ENCODE measurements around the gene XPO4.
A peak's percentile ranks its signal among the peaks of the same experiment; 100 is the strongest.
"Not testable (repeated sequence)": the region's sequence is repeated elsewhere in the genome, so short reads cannot be mapped to it uniquely, and the experiment has no call there.

The XPO4 gene

GRCh38 chr13:20902438-20903163, at the start of gene XPO4:
Gene XPO4, minus strand, starts transcription at chr13:20902746. Its CDS starts 8 bp downstream, at chr13:20902738.
- DNase-seq: peak; percentile 87

DNA sequence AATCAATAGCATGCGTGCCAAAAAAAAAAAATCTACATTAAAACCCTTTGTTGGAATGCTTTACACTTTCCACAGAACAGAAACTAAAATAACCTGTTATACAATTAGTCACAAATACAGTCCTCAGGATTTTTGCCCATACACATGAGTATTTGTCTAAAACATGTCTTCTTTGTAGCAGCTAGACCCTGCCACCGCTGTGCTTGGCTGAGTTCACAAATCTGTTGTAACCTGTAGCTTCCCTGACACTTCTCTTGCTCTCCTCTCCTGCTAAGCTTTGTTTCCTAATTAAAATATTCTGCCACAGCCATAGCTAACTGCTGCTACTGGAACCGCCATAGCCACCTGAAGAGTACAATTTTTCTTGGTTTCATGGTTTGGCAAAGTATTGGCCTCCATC, 45.5 kb upstream of the XPO4 start:
- DNase-seq: not testable (repeated sequence)

- DNase-seq: peak; percentile 4
These were observed 43.4 kb upstream of the XPO4 start for GRCh38 chr13:20945952-20946383.

DNA sequence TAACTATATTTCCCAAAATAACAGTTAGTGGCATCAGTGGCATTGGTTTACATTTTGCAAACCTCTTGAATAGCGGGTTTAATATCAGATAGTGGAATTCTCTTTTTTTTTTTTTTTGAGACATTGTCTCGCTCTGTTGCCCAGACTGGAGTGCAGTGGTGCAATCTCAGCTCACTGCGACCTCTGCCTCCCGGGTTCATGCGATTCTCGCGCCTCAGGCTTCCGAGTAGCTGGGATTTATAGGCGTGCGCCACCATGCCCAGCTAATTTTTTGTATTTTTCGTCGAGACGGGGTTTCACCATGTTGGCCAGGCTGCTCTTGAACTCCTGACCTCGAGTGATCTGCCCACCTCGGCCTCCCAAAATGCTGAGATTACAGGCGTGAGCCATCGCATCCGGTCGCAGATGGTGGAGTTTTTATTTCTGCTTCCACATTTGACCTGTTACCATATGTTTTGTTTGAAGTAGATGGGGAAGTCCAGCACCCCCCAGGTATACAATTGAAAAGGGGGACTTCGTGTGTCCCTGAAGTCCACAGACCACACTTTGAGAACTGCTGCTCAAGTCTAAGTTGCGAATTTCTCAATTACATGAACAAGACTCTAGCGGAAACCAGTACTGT, 40.5 kb upstream of the XPO4 start:
- no peak for DNase-seq

DNA sequence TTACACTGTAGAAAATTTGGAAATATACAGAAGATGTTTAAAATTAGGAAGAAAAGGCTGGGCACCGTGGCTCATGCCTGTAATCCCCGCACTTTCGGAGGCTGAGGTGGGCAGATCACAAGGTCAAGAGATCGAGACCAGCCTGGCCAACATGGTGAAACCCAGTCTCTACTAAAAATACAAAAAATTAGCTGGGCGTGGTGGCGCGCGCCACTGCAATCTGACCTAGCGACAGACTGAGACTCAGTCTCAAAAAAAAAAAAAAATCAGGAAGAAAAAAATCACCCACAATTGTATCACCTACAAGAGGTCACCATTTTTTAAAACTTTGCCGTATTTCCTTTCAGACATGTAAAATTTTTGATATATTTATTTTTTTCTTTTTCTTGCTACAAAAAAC, 38.0 kb upstream of the XPO4 start:
- DNase-seq: not testable (repeated sequence)

DNA sequence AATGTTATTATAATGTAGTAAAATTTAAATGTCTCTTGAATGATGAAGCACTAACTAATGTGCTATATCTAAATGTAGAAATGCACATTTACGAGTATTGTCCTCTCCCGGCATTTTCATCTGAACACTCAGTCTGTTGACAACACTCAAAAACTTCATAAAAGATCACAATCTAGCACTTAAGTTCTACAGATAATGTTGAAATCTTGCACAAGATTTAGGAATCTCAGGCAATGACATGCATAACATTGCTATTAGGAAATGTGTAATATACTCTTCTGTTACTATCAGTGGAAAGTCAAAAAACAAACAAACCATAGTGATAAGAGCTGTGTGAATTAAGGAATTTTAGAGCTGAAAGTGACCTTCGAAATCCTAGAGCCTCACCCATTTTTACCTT, 37.5 kb upstream of the XPO4 start:
- DNase-seq: no peak

GRCh38 chr13:20939662-20940061, 37.1 kb upstream of the XPO4 start:
- no peak for DNase-seq

GRCh38 chr13:20938302-20938701, 35.8 kb upstream of the XPO4 start:
- DNase-seq: no peak

DNA sequence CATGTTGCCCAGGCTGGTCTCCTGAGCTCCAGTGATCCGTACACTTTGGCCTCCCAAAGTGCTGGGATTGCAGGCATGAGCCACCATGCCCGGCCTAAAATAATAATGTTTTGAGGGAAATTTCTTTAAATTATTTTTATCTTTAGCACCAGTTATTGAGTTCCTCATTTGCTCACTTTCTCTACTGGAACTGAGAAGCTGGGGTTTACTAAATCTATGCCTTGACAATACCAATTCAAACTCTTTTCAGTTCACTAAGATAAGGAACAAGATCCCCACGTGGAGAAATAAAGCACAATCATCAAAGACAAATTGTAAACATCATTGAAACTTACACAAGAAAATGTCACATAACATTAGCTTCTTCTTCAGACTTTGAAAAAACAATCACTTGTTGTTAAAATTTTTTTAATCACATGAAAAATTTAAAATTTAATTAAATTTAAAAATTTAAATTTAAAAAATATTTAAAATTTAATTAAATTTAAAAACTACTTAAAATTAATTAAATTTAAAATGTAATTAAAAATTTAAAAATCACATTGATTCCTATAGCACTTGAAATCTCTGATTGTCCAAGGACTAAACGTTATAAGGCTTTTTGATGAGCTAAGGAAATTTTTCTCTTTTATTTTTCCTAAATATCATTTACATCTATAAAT, 25.2 kb upstream of the XPO4 start:
- no peak for DNase-seq

DNA sequence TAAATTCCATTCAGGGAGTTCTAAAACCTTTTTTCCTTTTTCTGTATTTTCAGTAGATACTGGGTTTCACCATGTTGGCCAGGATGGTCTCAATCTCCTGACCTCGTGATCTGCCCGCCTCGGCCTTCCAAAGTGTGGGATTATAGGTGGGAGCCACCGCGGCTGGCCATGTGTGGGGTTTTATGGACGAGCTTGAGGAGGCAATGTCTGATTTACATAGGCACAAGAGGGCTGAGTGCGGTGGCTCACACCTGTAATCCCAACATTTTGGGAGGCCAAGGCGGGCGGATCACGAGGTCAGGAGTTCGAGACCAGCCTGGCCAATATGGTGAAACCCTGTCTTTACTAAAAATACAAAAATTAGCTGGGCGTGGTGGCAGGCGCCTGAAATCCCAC, 22.8 kb upstream of the XPO4 start:
- DNase-seq: not testable (repeated sequence)

DNA sequence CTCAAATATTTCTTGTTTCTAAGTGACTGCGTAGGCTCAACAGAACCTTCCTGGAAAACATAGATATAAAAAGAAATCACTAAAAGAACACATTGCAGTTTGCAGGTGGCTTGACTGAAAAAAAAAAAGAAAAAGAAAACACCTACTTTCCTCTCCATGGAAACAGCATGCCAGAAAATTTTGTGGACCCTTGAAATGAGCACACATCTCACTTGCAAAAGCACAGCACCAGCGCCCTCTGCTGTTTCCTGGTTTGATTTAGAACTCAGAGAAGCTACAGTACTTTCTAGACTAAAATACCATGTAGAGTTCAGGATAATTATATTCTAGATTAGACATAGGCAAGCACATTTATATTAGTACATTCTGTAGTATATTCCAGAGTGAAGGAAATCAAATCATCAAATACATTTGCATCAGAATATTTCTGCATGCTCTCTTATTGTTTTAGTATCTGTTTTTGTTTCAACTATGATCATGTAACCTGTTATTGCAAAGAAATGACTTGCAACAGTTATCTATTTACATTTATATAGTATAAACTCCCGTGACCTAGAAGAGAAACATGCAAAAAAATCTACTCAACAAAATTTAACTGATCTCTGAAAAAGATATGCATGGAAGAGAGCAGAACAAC, 22.3 kb upstream of the XPO4 start:
- DNase-seq: peak; percentile 84

- no peak for DNase-seq
These were observed 20.7 kb upstream of the XPO4 start for GRCh38 chr13:20923272-20923671.

DNA sequence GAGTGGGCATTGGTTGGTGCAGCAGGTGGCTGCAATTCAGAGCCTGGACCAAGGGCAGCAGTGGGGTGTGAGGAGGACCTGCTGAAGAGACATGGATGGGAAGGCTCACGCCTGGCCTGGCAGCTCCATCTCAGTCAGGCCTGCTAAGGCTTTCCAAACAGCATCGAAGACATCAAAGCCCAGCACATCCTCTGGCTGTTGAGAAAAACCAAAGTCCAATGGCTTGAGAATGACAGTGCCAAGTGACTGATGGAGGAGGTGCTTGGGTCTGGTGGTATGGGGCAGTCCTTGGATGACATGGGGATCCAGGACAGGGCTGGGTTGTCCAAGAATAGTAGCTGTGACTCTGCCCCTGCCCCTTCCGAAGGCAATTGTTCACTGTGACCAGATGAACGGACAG, 19.0 kb upstream of the XPO4 start:
- no peak for DNase-seq

- not testable (repeated sequence) for DNase-seq
These were observed 13.1 kb upstream of the XPO4 start for GRCh38 chr13:20915676-20916075.

- DNase-seq: no peak
These were observed 8.5 kb upstream of the XPO4 start for GRCh38 chr13:20911037-20911436.

- DNase-seq: no peak
These were observed 6.4 kb upstream of the XPO4 start for GRCh38 chr13:20908714-20909497.

DNA sequence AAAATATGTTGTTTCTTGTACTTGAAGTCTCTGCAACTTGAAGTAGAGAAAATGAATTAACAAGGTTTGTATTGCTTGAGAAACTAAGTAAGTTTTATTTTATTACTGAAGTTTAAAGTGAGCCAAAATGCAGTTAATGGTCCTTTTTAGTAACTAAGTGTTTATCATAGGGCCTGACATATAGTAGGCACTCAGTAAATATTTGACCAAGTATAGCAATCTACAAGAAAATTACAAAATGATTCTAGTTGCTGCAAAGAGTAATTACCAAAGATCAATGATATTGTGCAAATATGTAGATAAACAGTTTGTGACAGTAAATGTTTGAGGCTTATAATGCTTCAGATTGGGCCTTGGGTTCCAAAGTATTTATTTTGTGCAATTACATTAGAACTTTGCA, 2.4 kb upstream of the XPO4 start:
- DNase-seq: no peak

- no peak for DNase-seq
These were observed 574 bp upstream of the XPO4 start for GRCh38 chr13:20903164-20903475.

GRCh38 chr13:20901668-20902437, 693 bp downstream of the XPO4 start:
- DNase-seq: peak; percentile 60

GRCh38 chr13:20894245-20894644, 8.3 kb downstream of the XPO4 start:
- DNase-seq: no peak

DNA sequence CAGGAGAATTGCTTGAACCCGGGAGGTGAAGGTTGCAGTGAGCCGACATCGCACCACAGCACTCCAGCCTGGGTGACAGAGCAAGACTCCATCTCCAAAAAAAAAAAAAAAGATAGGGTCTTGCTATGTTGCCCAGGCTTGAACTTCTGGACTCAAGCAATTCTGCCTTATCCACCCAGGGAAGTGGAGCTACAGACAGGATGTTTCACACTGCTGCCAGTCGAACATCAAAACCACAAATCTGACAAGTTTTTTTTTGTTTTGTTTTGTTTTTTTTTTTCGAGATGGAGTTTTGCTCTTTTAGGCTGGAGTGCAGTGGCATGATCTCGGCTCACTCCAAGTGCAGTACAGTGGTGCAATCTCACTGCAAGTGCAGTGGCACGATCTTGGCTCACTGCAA, 10.8 kb downstream of the XPO4 start:
- DNase-seq: no peak

DNA sequence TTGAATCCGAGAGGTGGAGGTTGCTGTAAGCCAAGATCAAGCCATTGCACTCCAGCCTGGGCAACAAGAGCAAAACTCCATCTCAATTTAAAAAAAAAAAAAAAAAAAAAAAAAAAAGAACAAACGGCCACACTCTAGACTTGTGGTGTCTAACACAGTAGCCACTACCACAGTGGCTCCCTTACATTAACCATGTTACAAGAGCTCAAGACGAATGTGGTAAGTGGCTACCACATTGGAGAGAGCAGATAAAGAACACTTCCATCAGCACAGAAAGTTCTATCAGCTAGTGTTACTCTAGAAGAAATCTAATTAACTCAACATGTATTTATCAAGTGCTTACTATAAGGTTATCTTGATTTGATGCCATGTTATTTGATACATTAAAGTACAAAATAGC, 11.5 kb downstream of the XPO4 start:
- no peak for DNase-seq

All from stimulated activated CD4-positive, alpha-beta T cell treated with anti-CD3 and anti-CD28 coated beads, Interleukin-15, amount 100 ng/mL, for 24 hours (primary cell).